Measurements from ENCODE around the gene AK2.

- no peak for TF ChIP-seq POLR2AphosphoS5 (IDR thresholded peaks at IDR 0.05)
- TF ChIP-seq, protein P1, sequence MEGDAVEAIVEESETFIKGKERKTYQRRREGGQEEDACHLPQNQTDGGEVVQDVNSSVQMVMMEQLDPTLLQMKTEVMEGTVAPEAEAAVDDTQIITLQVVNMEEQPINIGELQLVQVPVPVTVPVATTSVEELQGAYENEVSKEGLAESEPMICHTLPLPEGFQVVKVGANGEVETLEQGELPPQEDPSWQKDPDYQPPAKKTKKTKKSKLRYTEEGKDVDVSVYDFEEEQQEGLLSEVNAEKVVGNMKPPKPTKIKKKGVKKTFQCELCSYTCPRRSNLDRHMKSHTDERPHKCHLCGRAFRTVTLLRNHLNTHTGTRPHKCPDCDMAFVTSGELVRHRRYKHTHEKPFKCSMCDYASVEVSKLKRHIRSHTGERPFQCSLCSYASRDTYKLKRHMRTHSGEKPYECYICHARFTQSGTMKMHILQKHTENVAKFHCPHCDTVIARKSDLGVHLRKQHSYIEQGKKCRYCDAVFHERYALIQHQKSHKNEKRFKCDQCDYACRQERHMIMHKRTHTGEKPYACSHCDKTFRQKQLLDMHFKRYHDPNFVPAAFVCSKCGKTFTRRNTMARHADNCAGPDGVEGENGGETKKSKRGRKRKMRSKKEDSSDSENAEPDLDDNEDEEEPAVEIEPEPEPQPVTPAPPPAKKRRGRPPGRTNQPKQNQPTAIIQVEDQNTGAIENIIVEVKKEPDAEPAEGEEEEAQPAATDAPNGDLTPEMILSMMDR (IDR thresholded peaks at IDR 0.05): no peak
Measured at GRCh38 chr1:33057095-33057494, 20.4 kb upstream of the AK2 start.

Data from upper lobe of left lung (tissue), 4 donors.